Stimulated activated CD8-positive, alpha-beta memory T cell treated with anti-CD3 and anti-CD28 coated beads, Interleukin-15, amount 100 ng/mL, for 1 hour (primary cell): ENCODE results near the gene RLN2.

ENCODE experiments used
- DNase-seq: peaks from one replicate; pipeline ENCODE4 v3.0.0-alpha.2; 2020; ENCODE audit warnings: low read depth

The RLN2 gene

GRCh38 chr9:5265939-5266338 is 38.6 kb downstream of the RLN2 start:
- no peak for DNase-seq

- DNase-seq = no peak
These were observed 40.3 kb downstream of the RLN2 start for GRCh38 chr9:5264219-5264595.

GRCh38 chr9:5263351-5264218 is 40.9 kb downstream of the RLN2 start:
- no peak for DNase-seq
